HepG2 (cell line): Measurements from ENCODE around the gene POLG2. TPM values are rescaled to one million over a fixed set of nuclear protein-coding genes. Genes with fewer than 3 reads are reported as not detected.

Experiments used
- AHR ChIP-seq: IDR thresholded peaks from 2 replicates; pipeline ENCODE4 v1.6.1; 2018; ENCODE audit warnings: missing genetic modification reagents, missing compliant biosample characterization
- ATF7 ChIP-seq, 2 experiments: fragments of 450-650 bp in 1 of 2; sonication (generic) in 1 of 2; formaldehyde crosslinking in 1 of 2; IDR thresholded peaks; 2 replicates each; pipeline versions ENCODE4 v1.4.0 to v1.6.1; 2016 to 2020; ENCODE audit warnings: antibody characterized with exemption in 1 of 2, mild to moderate bottlenecking in 1 of 2, missing genetic modification reagents in 1 of 2
- BATF2 ChIP-seq: sonication (generic); formaldehyde crosslinking; IDR thresholded peaks from 2 replicates; pipeline ENCODE4 v1.8.0; 2022; ENCODE audit warnings: mild to moderate bottlenecking, missing genetic modification reagents, moderate library complexity
- CAMTA2 ChIP-seq: sonication (generic); formaldehyde crosslinking; IDR thresholded peaks from 2 replicates; pipeline ENCODE4 v1.4.0; 2020; ENCODE audit warnings: mild to moderate bottlenecking, missing genetic modification reagents, borderline replicate concordance
- DNMT1 ChIP-seq: sonication (generic); formaldehyde crosslinking; IDR thresholded peaks from 2 replicates; pipeline ENCODE4 v1.5.1; 2020; ENCODE audit warnings: mild to moderate bottlenecking, missing genetic modification reagents
- GRHL1 ChIP-seq: sonication (generic); formaldehyde crosslinking; conservative IDR thresholded peaks from 2 replicates; pipeline ENCODE4 v1.8.0; 2022; ENCODE audit warnings: missing genetic modification reagents
- HDAC1 ChIP-seq: sonication (generic); formaldehyde crosslinking; IDR thresholded peaks from 2 replicates; pipeline ENCODE4 v1.5.1; 2020; ENCODE audit warnings: mild to moderate bottlenecking, missing genetic modification reagents
- IKZF1 ChIP-seq: fragments of 450-650 bp; IDR thresholded peaks from 2 replicates; pipeline ENCODE4 v1.7.1; 2016
- MBNL3 ChIP-seq: fragments of 250-450 bp; sonication (Bioruptor Pico); conservative IDR thresholded peaks from 2 replicates; pipeline ENCODE4 v1.8.0; 2022; ENCODE audit warnings: mild to moderate bottlenecking, inconsistent platforms
- MTA3 ChIP-seq: sonication (generic); formaldehyde crosslinking; IDR thresholded peaks from 2 replicates; pipeline ENCODE4 v1.4.0; 2020; ENCODE audit warnings: missing genetic modification reagents
- REPIN1 ChIP-seq: sonication (generic); formaldehyde crosslinking; IDR thresholded peaks from 2 replicates; pipeline ENCODE4 v1.8.0; 2022; ENCODE audit warnings: missing genetic modification reagents, low read depth, mild to moderate bottlenecking, borderline replicate concordance
- REXO4 ChIP-seq: sonication (generic); formaldehyde crosslinking; IDR thresholded peaks from 2 replicates; pipeline ENCODE4 v1.8.0; 2022; ENCODE audit warnings: missing genetic modification reagents, mild to moderate bottlenecking, borderline replicate concordance
- SMARCE1 ChIP-seq: fragments of 450-650 bp; IDR thresholded peaks from 2 replicates; pipeline ENCODE4 v1.6.1; 2017; ENCODE audit warnings: borderline replicate concordance
- ZFY ChIP-seq: sonication (generic); formaldehyde crosslinking; IDR thresholded peaks from 2 replicates; pipeline ENCODE4 v1.4.0; 2020; ENCODE audit warnings: missing genetic modification reagents
- ZNF180 ChIP-seq: sonication (generic); formaldehyde crosslinking; IDR thresholded peaks from 2 replicates; pipeline ENCODE4 v1.4.0; 2020; ENCODE audit warnings: low read depth, missing genetic modification reagents, borderline replicate concordance
- ZNF224 ChIP-seq: sonication (generic); formaldehyde crosslinking; IDR thresholded peaks from 2 replicates; pipeline ENCODE4 v1.5.0; 2020; ENCODE audit warnings: mild to moderate bottlenecking, missing genetic modification reagents
- ZNF414 ChIP-seq: sonication (generic); formaldehyde crosslinking; IDR thresholded peaks from 2 replicates; pipeline ENCODE4 v1.5.0; 2020; ENCODE audit warnings: missing genetic modification reagents
- ZNF580 ChIP-seq: IDR thresholded peaks from 2 replicates; pipeline ENCODE4 v1.6.1; 2016; ENCODE audit warnings: low read depth, borderline replicate concordance
- ZNF607 ChIP-seq: sonication (generic); formaldehyde crosslinking; IDR thresholded peaks from 2 replicates; pipeline ENCODE4 v1.5.1; 2020; ENCODE audit warnings: missing genetic modification reagents, mild to moderate bottlenecking, borderline replicate concordance
- ZNF616 ChIP-seq: sonication (generic); formaldehyde crosslinking; IDR thresholded peaks from 2 replicates; pipeline ENCODE4 v1.5.0; 2020; ENCODE audit warnings: low read depth, mild to moderate bottlenecking, missing genetic modification reagents
- ZNF75D ChIP-seq: sonication (generic); formaldehyde crosslinking; IDR thresholded peaks from 2 replicates; pipeline ENCODE4 v1.8.1; 2023; ENCODE audit warnings: missing genetic modification reagents, mild to moderate bottlenecking, borderline replicate concordance
- ZNF773 ChIP-seq: sonication (generic); formaldehyde crosslinking; IDR thresholded peaks from 2 replicates; pipeline ENCODE4 v1.4.0; 2020; ENCODE audit warnings: missing genetic modification reagents, borderline replicate concordance
- polyA plus RNA-seq, 8 experiments: library from polyadenylated mRNA; depleted of rRNA in 3 of 8; stranded (reverse) in 7 of 8; unstranded in 1 of 8; fragments of >200 nt; fragmentation: Illumina TruSeq in 4 of 8; extraction: Trizol in 4 of 8; gene quantifications; 2 replicates each; pipeline versions ENCODE4 v1.2.1 to v1.2.3, GENCODE V29; 2011 to 2016; ENCODE audit warnings: low read depth in 4 of 8, missing spikeins in 1 of 8, mixed read lengths in 1 of 8; ENCODE audit not compliant: insufficient read depth in 1 of 8
- total RNA-seq, 5 experiments: library from RNA; depleted of rRNA; stranded (reverse); fragments of >200 nt; fragmentation: Illumina TruSeq; extraction: Trizol; gene quantifications; 2 replicates each; pipeline ENCODE4 v1.2.3, GENCODE V29; 2016; ENCODE audit warnings: low read depth in 1 of 5

The POLG2 gene
- total and polyA plus RNA-seq, 2 of the 13 experiments (the other 11 are each of a cell fraction or from before 2014, with no cell fraction given), result 21.1 to 25.5 TPM

GRCh38 chr17:64506201-64506575 lies 9.3 kb upstream of the POLG2 start, which contains the start of gene DDX5 (continued):
- TF ChIP-seq REXO4 (CRISPR knock-in tag) (no peak), DNMT1 (CRISPR knock-in tag) (no peak), ZNF580 (CRISPR knock-in tag) (peak; percentile 79), ZNF414 (0 out of 2 replicates have a peak, but pooled peaks have one; percentile 9), HDAC1 (CRISPR knock-in tag) (no peak), MBNL3 (CRISPR knock-in tag) (no peak), ATF7 (IDR thresholded peaks at IDR 0.05) (peak; percentile 81; the same call in 1 of the 2 replicates), ATF7 (CRISPR knock-in tag; IDR thresholded peaks at IDR 0.05) (peak; percentile 87), ZNF773 (CRISPR knock-in tag) (0 out of 2 replicates have a peak, but pooled peaks have one; percentile 31), ZNF607 (CRISPR knock-in tag) (no peak), MTA3 (no peak), BATF2 (CRISPR knock-in tag) (peak; percentile 26; the same call in 1 of the 2 replicates), AHR (CRISPR knock-in tag) (peak; percentile 11; the same call in 1 of the 2 replicates), SMARCE1 (no peak), ZNF75D (CRISPR knock-in tag) (no peak), GRHL1 (CRISPR knock-in tag) (no peak), REPIN1 (CRISPR knock-in tag) (no peak), IKZF1 (no peak), ZNF616 (CRISPR knock-in tag) (peak; percentile 84; the same call in 1 of the 2 replicates), ZNF224 (CRISPR knock-in tag) (no peak), CAMTA2 (CRISPR knock-in tag) (no peak), ZNF180 (CRISPR knock-in tag) (no peak; the same call in 1 of the 2 replicates), ZFY (CRISPR knock-in tag) (peak; percentile 93)
